Activated naive CD4-positive, alpha-beta T cell treated with anti-CD3 and anti-CD28 coated beads, Interleukin-2, amount 50 U/mL, for 16 hours (primary cell): ENCODE results near the gene MYO5B.
"Not testable (repeated sequence)": the region's sequence is repeated elsewhere in the genome, so short reads cannot be mapped to it uniquely, and the experiment has no call there.

Experiments used
- DNase-seq: peaks from one replicate; pipeline ENCODE4 v3.0.0-alpha.2; 2020

MYO5B gene

GRCh38 chr18:50194631-50195532 is at the start of gene MYO5B:
Gene MYO5B (minus strand): TSS chr18:50195147. CDS start chr18:50194793, 354 bp downstream.
- peak; percentile 67 for DNase-seq

DNA sequence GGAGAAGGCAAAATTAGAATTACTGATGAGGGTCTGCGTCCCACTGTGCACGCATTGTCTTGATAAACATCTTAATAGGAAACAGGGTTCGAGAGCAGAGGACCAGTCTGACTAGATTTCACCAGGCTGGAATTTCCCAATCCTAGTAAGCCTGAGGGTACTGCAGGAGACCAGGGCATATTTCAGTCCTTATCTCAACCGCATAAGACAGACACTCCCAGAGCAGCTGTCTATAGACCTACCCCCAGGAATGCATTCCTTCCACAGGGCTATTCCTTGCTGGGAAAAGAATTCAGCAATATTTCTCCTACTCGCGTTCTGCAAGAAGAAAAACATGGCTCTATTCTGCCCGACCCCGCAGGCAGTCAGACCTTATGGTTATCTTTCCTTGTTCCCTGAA is 46.8 kb upstream of the MYO5B start:
- DNase-seq = not testable (repeated sequence)

- no peak for DNase-seq
Observed at GRCh38 chr18:50240080-50240563, 45.2 kb upstream of the MYO5B start.

GRCh38 chr18:50232419-50232818 is 37.5 kb upstream of the MYO5B start:
- DNase-seq = no peak

- DNase-seq = no peak
Observed at GRCh38 chr18:50231621-50232020, 36.7 kb upstream of the MYO5B start.

- not testable (repeated sequence) for DNase-seq
Observed at GRCh38 chr18:50220249-50220648, 25.3 kb upstream of the MYO5B start.

DNA sequence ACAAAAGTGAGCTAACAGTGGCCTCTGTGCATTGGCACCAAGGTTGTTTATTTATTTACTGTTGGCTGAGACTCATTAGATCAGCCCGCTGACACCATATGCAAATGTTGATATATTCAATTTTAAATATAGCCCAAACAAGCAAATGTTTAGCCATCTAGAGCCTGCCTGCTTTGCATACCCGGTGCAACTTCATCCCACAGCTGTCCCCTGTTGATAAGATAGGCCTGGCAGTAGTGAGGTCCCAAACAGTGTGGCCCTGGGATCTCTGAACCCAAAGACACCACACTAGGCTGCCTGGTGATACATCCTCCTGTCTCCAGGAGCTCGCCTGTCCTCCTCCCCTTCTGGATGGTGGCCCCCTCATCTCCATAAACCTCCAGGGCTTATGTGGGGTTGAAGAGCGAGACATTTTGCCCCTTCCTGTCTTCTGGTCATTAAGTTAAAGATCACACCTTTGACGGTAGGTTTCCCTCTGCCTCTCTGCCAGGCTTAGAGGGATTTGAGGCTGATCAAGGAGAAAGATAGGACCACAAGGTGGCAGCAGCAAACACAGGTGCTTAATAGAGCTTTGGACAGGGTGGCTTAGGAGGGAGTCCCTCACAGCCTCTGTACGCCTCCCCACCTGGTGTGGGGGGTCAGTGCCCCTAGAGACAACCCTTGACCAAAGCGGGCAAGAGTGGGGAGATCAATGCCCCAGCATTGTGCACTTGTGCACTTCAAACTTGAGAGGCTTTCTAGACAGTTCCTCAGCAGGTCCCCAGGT is 23.7 kb upstream of the MYO5B start:
- peak; percentile 25 for DNase-seq

- DNase-seq = no peak
Observed at GRCh38 chr18:50209311-50209710, 14.4 kb upstream of the MYO5B start.

DNA sequence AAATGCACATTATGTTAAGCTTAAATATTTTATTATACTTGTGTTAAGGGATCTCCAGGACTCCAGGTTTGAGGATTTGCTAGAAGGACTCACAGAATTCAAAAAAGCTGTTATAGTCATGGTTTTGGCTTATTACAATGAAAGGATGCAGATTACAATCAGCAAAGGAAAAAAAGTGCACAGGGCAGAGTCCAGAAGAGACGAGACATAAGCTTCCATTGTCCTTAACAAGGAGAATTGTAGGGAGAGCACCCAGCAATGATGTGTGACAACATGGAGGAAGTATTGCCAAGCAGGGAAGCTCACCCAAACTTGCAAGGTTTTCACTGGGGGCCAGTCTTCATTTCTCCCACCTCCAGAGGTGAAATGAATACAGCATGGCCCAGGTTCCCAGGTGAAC is 12.8 kb upstream of the MYO5B start:
- no peak for DNase-seq

- DNase-seq = no peak
Observed at GRCh38 chr18:50203801-50204604, 9.1 kb upstream of the MYO5B start.

DNA sequence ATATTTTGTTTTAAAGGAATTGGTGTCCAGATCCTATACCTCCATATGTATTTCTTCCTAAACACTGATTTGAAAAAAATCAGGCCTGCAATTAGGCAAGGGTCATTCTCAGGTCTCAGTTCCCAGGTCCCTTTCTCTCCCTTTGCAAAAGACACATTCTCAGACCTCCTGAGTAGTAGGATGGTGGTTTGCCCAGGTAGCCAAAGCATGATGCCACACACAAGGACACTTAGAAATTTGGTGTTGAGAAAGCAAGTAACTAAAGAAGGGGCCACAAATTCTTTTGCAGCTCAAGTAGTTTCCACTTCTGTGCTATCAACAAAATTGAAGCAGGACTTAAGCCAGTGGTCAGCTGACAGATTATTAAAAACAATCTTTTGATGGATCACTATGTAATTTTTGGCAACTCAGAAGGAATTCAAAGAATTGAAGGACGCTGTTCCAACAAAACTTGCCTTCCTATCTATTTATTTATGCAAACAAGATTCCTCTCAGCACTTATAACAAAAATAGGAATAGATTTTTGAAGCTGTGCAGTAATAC is 6.6 kb upstream of the MYO5B start:
- no peak for DNase-seq

DNA sequence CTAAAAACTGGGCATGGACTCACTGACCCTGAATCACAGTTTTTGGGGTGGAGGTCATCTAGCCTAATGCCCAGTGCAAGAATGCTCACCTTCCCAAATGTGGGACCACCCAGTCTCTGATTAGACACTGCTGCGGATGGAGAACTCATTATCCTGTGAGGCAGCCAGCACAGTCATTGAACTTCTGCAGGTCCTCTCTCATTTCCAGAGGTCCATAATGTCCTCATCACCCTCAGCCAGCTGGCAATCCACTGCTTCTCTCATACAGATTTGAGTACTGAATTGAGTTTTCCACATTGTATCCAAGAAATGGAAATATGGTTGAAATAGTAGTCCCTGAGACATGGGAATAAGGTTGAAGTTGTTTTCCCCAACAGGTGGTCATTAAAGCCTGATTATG is 5.0 kb upstream of the MYO5B start:
- no peak for DNase-seq

DNA sequence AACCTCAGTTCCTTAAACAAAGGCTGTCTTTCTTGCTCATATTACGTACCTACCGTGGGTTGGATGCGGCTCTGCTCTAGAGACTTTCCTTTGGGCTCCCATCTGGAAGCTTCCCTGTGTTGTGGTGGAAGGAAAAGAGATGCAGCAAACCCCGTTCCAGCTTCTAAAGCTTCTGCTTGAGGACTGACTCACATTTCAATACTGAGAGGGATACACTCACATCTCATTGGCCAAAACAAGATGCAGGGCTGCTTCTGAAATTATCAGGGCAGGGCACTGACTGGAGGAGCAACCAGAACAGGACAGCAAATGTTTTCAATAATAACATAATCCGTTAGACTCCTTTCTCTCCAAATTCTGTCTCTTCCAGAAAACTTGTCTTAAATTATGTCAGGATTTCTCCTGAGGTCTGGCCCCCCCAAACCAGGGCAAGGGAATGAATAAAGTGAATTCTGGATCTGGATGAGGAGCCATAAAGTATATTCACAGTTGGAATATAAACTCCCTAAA is 4.5 kb upstream of the MYO5B start:
- DNase-seq = no peak

DNA sequence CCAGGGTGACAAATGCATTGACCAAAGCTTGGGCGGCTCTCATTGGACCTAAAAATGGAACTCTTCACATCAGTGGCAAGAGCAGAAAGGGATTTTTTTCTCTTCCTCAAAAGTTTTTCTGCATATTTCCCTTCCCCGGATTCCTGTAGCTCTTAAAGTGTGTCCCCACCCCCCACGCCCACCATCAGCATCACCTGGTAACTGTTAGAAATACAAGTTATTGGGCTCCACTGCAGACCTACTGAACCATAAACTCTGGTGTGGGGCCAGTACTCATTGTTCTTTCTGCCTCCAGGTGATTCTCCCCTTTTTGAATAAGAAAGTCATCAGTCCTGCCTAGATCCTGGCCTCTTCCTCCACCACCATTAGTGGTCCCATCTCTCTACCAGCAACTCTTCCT is 1.3 kb upstream of the MYO5B start:
- no peak for DNase-seq

DNA sequence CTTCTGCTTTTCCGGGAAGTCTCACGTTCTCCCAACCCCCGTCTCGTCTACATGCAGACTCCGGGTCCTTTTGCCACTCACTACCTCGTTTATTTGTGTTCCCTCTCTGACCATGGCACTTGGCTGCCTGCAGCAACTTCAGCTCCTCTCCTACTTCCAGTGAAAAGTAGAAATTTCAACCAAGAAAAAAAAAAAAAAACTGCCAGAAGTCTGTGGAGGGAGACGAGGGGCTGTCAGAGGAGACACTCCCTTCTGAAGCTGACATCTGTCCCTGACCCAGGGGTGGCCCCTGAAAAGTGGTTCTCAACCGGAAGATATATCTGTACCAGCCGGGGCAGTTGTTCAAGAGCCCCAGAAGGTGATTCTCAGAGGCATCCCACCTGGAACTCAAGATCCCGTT is 742 bp upstream of the MYO5B start:
- DNase-seq = no peak

DNA sequence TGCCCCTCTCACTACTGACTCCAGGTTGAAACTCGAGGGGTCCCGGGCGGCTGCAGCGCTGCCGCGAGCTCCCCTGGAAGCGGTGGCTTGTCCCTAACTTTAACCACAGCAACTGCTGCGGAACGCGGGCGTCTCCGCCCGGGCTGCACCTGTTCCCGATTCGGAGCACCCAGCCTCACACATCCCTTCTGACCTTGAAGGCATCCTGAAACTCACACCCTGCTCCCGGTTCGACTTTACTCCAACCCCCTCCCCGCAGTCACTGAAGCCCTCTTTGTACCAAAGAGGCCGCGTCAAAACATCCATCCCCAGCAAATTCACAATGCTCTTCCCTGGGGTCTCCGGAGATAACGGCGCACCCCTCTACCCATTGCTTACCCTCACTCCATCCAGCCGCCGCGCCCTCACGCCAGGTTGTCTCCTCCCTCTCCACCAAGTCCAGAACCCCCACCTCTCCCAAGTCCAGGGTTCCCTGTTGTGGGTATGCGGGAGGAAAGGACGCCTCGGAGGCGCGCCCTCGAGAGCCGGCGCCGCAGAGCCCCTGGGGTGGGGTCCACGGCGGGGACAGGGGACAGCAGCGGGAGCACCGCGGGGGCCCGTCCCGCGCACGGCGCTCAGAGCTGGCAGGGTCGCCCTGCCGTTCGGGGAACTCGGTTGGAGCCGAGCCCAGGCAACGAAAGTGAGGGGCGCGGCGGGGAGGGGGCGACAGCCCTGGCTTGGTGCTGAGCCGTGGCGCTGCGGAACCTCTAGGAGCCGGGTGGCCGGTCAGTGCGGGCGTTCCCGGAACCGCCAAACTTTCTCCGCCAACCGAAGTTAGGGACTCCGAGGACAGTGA is 934 bp downstream of the MYO5B start:
- DNase-seq = no peak

DNA sequence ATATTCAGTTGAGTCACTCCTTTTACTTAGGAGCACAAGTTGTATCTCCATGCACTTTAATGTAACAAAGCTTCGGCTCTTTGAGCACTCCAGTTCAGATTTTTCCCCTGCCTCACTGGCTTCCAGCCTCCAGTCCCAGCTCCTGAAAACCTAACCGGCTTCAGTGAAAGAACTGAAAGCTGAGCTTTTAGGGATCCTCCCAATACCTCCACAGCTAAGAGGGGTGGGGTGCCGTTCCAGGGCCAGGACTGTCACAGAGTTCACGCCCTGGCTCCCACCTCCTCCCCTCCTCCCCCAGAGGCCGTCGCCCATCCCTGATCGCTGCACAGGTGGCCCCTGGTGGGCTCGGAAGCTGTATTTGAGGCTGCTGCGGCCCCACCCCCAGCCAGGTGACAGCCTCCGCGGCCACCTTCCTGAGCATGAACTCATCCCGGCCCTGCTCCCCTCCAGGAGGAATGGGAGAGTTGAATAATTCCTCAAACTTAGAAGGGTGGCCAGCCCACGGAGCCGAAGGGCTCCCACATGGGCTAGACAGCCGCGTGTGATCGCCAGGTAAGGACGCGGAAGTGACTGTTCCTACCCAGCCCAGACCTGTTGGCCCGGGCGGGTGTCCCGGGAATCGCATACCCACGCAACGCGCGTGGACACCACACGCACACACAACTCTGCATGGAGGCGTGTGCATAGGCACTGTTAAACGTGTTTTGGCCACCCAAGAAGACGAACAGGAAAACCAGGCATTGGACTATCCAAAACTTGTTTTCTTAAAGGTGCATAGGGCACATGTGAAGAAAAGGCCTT is 1.8 kb downstream of the MYO5B start:
- DNase-seq = no peak

GRCh38 chr18:50190926-50191325 is 4.0 kb downstream of the MYO5B start:
- DNase-seq = no peak

GRCh38 chr18:50190236-50190635 is 4.7 kb downstream of the MYO5B start:
- DNase-seq = no peak

- DNase-seq = no peak
Observed at GRCh38 chr18:50189160-50189559, 5.8 kb downstream of the MYO5B start.

DNA sequence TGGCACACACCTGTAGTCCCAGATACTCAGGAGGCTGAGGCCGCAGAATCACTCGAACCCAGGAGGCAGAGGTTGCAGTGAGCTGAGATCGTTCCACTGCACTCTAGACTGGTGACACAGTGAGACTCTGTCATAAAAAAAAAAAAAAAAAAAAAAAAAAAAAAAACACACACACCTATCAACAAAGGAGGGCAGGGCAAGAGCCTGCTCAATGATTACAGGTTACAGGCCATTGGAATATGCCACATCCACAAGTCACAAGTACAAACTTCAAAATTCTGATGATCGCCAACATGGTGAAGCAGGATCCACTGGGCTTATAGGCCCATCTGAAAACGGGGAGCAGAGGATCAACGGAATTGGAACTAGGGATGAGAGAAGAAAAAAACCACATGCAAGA is 6.3 kb downstream of the MYO5B start:
- no peak for DNase-seq
